H9 (cell line): Measurements from ENCODE around the gene MRPS23. TPM values are rescaled to one million over a fixed set of nuclear protein-coding genes. Genes with fewer than 3 reads are reported as not detected.

Source experiments
- DNase-seq: peaks from one replicate; pipeline ENCODE4 v3.0.0-alpha.2; 2017
- H2AFZ ChIP-seq: one replicate; pipeline ENCODE4 v1.6.1; 2013; ENCODE audit warnings: mild to moderate bottlenecking, low read length, control low read depth, moderate library complexity
- H2AK5ac ChIP-seq: 2 replicates; pipeline ENCODE4 v1.6.1; 2013; ENCODE audit warnings: low read length, control low read depth, mixed read lengths; ENCODE audit not compliant: insufficient read length
- H2BK120ac ChIP-seq: one replicate; pipeline ENCODE4 v1.6.1; 2013; ENCODE audit warnings: low read depth, mild to moderate bottlenecking, low read length, control low read depth, inconsistent platforms; ENCODE audit not compliant: poor library complexity, severe bottlenecking
- H2BK12ac ChIP-seq: 2 replicates; pipeline ENCODE4 v1.6.1; 2013; ENCODE audit warnings: low read length, control low read depth, mixed read lengths, low read depth; ENCODE audit not compliant: insufficient read length
- H2BK15ac ChIP-seq: 2 replicates; pipeline ENCODE4 v1.6.1; 2013; ENCODE audit warnings: low read depth, low read length, control low read depth
- H2BK20ac ChIP-seq: one replicate; pipeline ENCODE4 v1.6.1; 2013; ENCODE audit warnings: low read depth, mild to moderate bottlenecking, low read length, control low read depth, inconsistent platforms; ENCODE audit not compliant: poor library complexity, severe bottlenecking
- H2BK5ac ChIP-seq: 2 replicates; pipeline ENCODE4 v1.6.1; 2013; ENCODE audit warnings: low read length, control low read depth, mixed read lengths; ENCODE audit not compliant: insufficient read length
- H3K14ac ChIP-seq: 2 replicates; pipeline ENCODE4 v1.6.1; 2013; ENCODE audit warnings: low read length, control low read depth; ENCODE audit not compliant: insufficient read depth
- H3K18ac ChIP-seq: 2 replicates; pipeline ENCODE4 v1.6.1; 2013; ENCODE audit warnings: low read depth, mild to moderate bottlenecking, mixed read lengths, low read length, control low read depth; ENCODE audit not compliant: insufficient read length
- H3K23ac ChIP-seq: 2 replicates; pipeline ENCODE4 v1.6.1; 2013; ENCODE audit warnings: low read length, control low read depth, mixed read lengths, low read depth; ENCODE audit not compliant: insufficient read length
- H3K23me2 ChIP-seq: 2 replicates; pipeline ENCODE4 v1.6.1; 2013; ENCODE audit warnings: low read depth, mild to moderate bottlenecking, mixed read lengths, low read length, control low read depth; ENCODE audit not compliant: insufficient read length, poor library complexity, severe bottlenecking
- H3K27ac ChIP-seq: 2 replicates; pipeline ENCODE4 v1.5.1; 2013; ENCODE audit warnings: low read length, control low read depth, mixed read lengths, low read depth; ENCODE audit not compliant: insufficient read length
- H3K27me3 ChIP-seq: 2 replicates; pipeline ENCODE4 v1.6.1; 2013; ENCODE audit warnings: low read length, control low read depth, inconsistent platforms; ENCODE audit not compliant: insufficient read depth
- H3K4ac ChIP-seq: 2 replicates; pipeline ENCODE4 v1.6.1; 2013; ENCODE audit warnings: low read depth, mild to moderate bottlenecking, control low read depth, inconsistent platforms, low read length, moderate library complexity
- H3K4me1 ChIP-seq: 2 replicates; pipeline ENCODE4 v1.6.1; 2013; ENCODE audit warnings: low read length, control low read depth, inconsistent platforms; ENCODE audit not compliant: insufficient read depth
- H3K4me2 ChIP-seq: 2 replicates; pipeline ENCODE4 v1.6.1; 2013; ENCODE audit warnings: low read length, control low read depth, mixed read lengths; ENCODE audit not compliant: insufficient read length, insufficient read depth
- H3K56ac ChIP-seq: 2 replicates; pipeline ENCODE4 v1.6.1; 2013; ENCODE audit warnings: low read depth, mild to moderate bottlenecking, mixed read lengths, low read length, control low read depth; ENCODE audit not compliant: insufficient read length
- H3K79me1 ChIP-seq: 2 replicates; pipeline ENCODE4 v1.6.1; 2013; ENCODE audit warnings: low read depth, mild to moderate bottlenecking, moderate library complexity, low read length, control low read depth, inconsistent platforms; ENCODE audit not compliant: insufficient read depth, poor library complexity, severe bottlenecking
- H3K79me2 ChIP-seq: 2 replicates; pipeline ENCODE4 v1.6.1; 2013; ENCODE audit warnings: low read length, control low read depth, inconsistent platforms; ENCODE audit not compliant: insufficient read depth
- H3K9ac ChIP-seq: 2 replicates; pipeline ENCODE4 v1.6.1; 2013; ENCODE audit warnings: low read length, control low read depth, mixed read lengths; ENCODE audit not compliant: insufficient read length; ENCODE audit errors: extremely low read depth
- H3K9me3 ChIP-seq: one replicate; pipeline ENCODE4 v1.6.1; 2013; ENCODE audit warnings: low read depth, low read length, inconsistent platforms; ENCODE audit not compliant: control insufficient read depth
- H3T11ph ChIP-seq: one replicate; pipeline ENCODE4 v1.6.1; 2013; ENCODE audit warnings: mild to moderate bottlenecking, low read length, control low read depth, inconsistent platforms
- H4K20me1 ChIP-seq: one replicate; pipeline ENCODE4 v1.6.1; 2013; ENCODE audit not compliant: control insufficient read depth, insufficient read length, insufficient read depth
- H4K5ac ChIP-seq: 2 replicates; pipeline ENCODE4 v1.6.1; 2013; ENCODE audit warnings: low read depth, mild to moderate bottlenecking, mixed read lengths, low read length, control low read depth; ENCODE audit not compliant: insufficient read length
- H4K8ac ChIP-seq: replicated peaks from 2 replicates; pipeline ENCODE4 v1.6.1; 2013; ENCODE audit warnings: low read length, control low read depth, mixed read lengths, low read depth; ENCODE audit not compliant: insufficient read length
- H4K91ac ChIP-seq: 2 replicates; pipeline ENCODE4 v1.6.1; 2013; ENCODE audit warnings: low read depth, mild to moderate bottlenecking, moderate library complexity, mixed read lengths, low read length, control low read depth; ENCODE audit not compliant: insufficient read length
- H3K27ac Mint-ChIP-seq, 3 experiments: 2 replicates in 2 of 3; 3 replicates in 1 of 3; pipeline ENCODE4 v1.8.0; 2020 to 2021; ENCODE audit warnings: mixed read lengths in 3 of 3, mild to moderate bottlenecking in 1 of 3, moderate library complexity in 1 of 3
- H3K27me3 Mint-ChIP-seq: 2 replicates; pipeline ENCODE4 v1.8.0; 2021; ENCODE audit warnings: low read depth, mild to moderate bottlenecking, moderate library complexity, mixed read lengths
- H3K36me3 Mint-ChIP-seq, 3 experiments: 2 replicates in 2 of 3; 3 replicates in 1 of 3; pipeline ENCODE4 v1.8.0; 2020 to 2021; ENCODE audit warnings: low read depth in 3 of 3, mixed read lengths in 3 of 3; ENCODE audit not compliant: insufficient read depth in 1 of 3
- H3K4me1 Mint-ChIP-seq, 2 experiments: 2 replicates each; pipeline ENCODE4 v1.8.0; 2020; ENCODE audit warnings: mixed read lengths in 2 of 2
- H3K4me3 Mint-ChIP-seq, 2 experiments: 2 replicates in 1 of 2; 3 replicates in 1 of 2; pipeline ENCODE4 v1.8.0; 2020 to 2021; ENCODE audit warnings: mild to moderate bottlenecking in 2 of 2, mixed read lengths in 2 of 2, moderate library complexity in 1 of 2
- H3K9me3 Mint-ChIP-seq, 2 experiments: 2 replicates in 1 of 2; 3 replicates in 1 of 2; pipeline ENCODE4 v1.8.0; 2020; ENCODE audit warnings: mild to moderate bottlenecking in 2 of 2, mixed read lengths in 2 of 2, moderate library complexity in 1 of 2
- WGBS: extraction: QIAGEN DNeasy Blood & Tissue Kit; methylation state at CpG from one replicate; pipeline ENCODE4 v1.1.7; 2013; ENCODE audit warnings: missing lambda C conversion rate, low lambda C conversion rate, mixed read lengths; ENCODE audit not compliant: insufficient read length; ENCODE audit errors: extremely low coverage; 5-methylcytosine and 5-hydroxymethylcytosine counted together
- total RNA-seq: library from RNA; stranded (reverse); gene quantifications from 2 replicates; pipeline ENCODE4 v1.2.1, GENCODE V29; 2021
- TF ChIP-seq, protein P1 (sequence below): fragments of 200-600 bp; sonication (generic); conservative IDR thresholded peaks from 3 replicates; pipeline ENCODE4 v1.8.0; 2021; ENCODE audit warnings: antibody characterized with exemption, mild to moderate bottlenecking

MRPS23 gene
- total RNA-seq, 1 experiment from 2014 or later = 62.0 TPM

DNA sequence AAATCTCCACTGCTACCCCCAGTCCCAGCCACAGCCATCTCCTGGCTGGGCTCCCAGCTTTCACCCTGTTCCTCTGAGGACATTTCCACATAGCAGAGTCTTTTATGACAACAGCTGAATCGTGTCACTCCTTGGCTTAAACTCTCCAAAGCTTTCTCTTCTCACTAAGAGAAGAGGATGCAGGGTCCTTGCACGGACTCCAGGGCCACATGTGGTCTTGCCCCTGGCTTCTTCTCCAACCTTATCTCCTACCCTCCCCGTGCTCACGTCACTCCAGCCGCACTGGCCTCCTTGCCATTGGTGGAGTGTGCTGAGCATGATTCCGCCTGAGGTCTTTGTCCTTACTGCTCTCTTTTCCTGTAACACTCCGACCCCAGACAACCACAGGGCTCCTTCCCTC is 64.8 kb downstream of the MRPS23 start:
- H3K23ac ChIP-seq = no peak overlapping the region
- H3K18ac ChIP-seq = no peak overlapping the region
- no peak overlapping the region for H2BK15ac ChIP-seq
- TF ChIP-seq, protein P1, sequence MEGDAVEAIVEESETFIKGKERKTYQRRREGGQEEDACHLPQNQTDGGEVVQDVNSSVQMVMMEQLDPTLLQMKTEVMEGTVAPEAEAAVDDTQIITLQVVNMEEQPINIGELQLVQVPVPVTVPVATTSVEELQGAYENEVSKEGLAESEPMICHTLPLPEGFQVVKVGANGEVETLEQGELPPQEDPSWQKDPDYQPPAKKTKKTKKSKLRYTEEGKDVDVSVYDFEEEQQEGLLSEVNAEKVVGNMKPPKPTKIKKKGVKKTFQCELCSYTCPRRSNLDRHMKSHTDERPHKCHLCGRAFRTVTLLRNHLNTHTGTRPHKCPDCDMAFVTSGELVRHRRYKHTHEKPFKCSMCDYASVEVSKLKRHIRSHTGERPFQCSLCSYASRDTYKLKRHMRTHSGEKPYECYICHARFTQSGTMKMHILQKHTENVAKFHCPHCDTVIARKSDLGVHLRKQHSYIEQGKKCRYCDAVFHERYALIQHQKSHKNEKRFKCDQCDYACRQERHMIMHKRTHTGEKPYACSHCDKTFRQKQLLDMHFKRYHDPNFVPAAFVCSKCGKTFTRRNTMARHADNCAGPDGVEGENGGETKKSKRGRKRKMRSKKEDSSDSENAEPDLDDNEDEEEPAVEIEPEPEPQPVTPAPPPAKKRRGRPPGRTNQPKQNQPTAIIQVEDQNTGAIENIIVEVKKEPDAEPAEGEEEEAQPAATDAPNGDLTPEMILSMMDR = no peak
- Mint-ChIP-seq H3K9me3 (no peaks in the 10 kb centered on the region), H3K4me3 (no peak overlapping the region), H3K36me3 (no peaks in the 10 kb centered on the region), H3K4me1 (peaks cover 10 to 14% of the 10 kb centered on the region in 2 experiments), H3K27me3 (peaks cover 36% of the 10 kb centered on the region), H3K27ac (no peak overlapping the region)
- DNase-seq = peak; percentile 20
- H2BK20ac ChIP-seq = no peak overlapping the region
- H3K27ac ChIP-seq = no peak overlapping the region
- H2BK5ac ChIP-seq = no peak overlapping the region
- H3K4me2 ChIP-seq = no peak overlapping the region
- H3K79me1 ChIP-seq = no peaks in the 10 kb centered on the region
- H3K14ac ChIP-seq = no peak overlapping the region
- H3K23me2 ChIP-seq = no peaks in the 10 kb centered on the region
- no peak overlapping the region for H2BK12ac ChIP-seq
- no CpG with 5 or more reads among the region's 7 CpGs for WGBS
- no peak overlapping the region for H2AK5ac ChIP-seq
- no peak overlapping the region for H2AFZ ChIP-seq
- no peak overlapping the region for H2BK120ac ChIP-seq
- no peak overlapping the region for H4K5ac ChIP-seq
- H3T11ph ChIP-seq = no peak overlapping the region
- H3K9ac ChIP-seq = no peak overlapping the region
- H3K4ac ChIP-seq = no peak overlapping the region
- H3K9me3 ChIP-seq = no peaks in the 10 kb centered on the region
- H3K56ac ChIP-seq = no peak overlapping the region
- no peak overlapping the region for H4K91ac ChIP-seq
- no peaks in the 10 kb centered on the region for H3K79me2 ChIP-seq
- H3K4me1 ChIP-seq = no peaks in the 10 kb centered on the region; the same call in 1 of the 2 replicates
- no peaks in the 10 kb centered on the region for H4K20me1 ChIP-seq
- no peak overlapping the region for H4K8ac ChIP-seq
- H3K27me3 ChIP-seq = no peaks in the 10 kb centered on the region; the same call in 1 of the 2 replicates

Other genes with a start within 250 kb of the MRPS23 start
- gene CCDC182, start 104.7 kb downstream of the MRPS23 start, total RNA-seq = not detected in 2 replicates
- gene CUEDC1, start 105.4 kb upstream of the MRPS23 start, total RNA-seq = 6.5 and 7.3 TPM in 2 replicates
- gene VEZF1, start 138.2 kb upstream of the MRPS23 start, total RNA-seq = 57.7 and 58.1 TPM in 2 replicates
- 462 and 470 TPM in 2 replicates for gene SRSF1, start 157.2 kb upstream of the MRPS23 start, total RNA-seq
- gene DYNLL2, start 233.4 kb upstream of the MRPS23 start, total RNA-seq = 38.7 and 39.3 TPM in 2 replicates